ENCODE measurements around the gene COL18A1.

- no peak for TF ChIP-seq CTCF (IDR thresholded peaks at IDR 0.05; ENCODE audit: low read depth, low read length)
- TF ChIP-seq POLR2A (IDR thresholded peaks at IDR 0.05; ENCODE audit: extremely low read depth, insufficient read length), result no peak
- TF ChIP-seq MYC (IDR thresholded peaks at IDR 0.05; ENCODE audit: low read depth, low read length), result no peak
Observed at GRCh38 chr21:45518742-45519141, 113.8 kb downstream of the COL18A1 start.

Data from NB4 (cell line).